CD8-positive, alpha-beta memory T cell (primary cell): ENCODE data around the gene CCDC102B. TPM values are rescaled to one million over a fixed set of nuclear protein-coding genes. Genes with fewer than 3 reads are reported as not detected.
"Not testable (repeated sequence)": the region's sequence is repeated elsewhere in the genome, so short reads cannot be mapped to it uniquely, and the experiment has no call there.

Experiments
- CTCF ChIA-PET: fragments of 350-600 bp; sonication (Branson Sonifier 250); formaldehyde crosslinking; loops from one replicate; lab custom pipeline; 2021; ENCODE audit warnings: antibody characterized with exemption; lab: Charles Lee
- POLR2A ChIA-PET: fragments of 350-600 bp; sonication (Branson Sonifier 250); formaldehyde crosslinking; loops from one replicate; lab custom pipeline; 2021; ENCODE audit warnings: antibody characterized with exemption; lab: Charles Lee
- DNase-seq, 5 donors: peaks; one replicate each; pipeline versions ENCODE4 v3.0.0 to v3.0.0-alpha.2; 2020 to 2022; ENCODE audit warnings: mixed read lengths in 1 of 5
- H3K27ac ChIP-seq: one replicate; pipeline ENCODE4 v1.7.0; 2013; ENCODE audit warnings: low read depth, mild to moderate bottlenecking, low read length, moderate library complexity
- H3K27me3 ChIP-seq: 2 replicates; pipeline ENCODE4 v1.7.0; 2013; ENCODE audit warnings: low read length, mild to moderate bottlenecking; ENCODE audit not compliant: insufficient read depth, poor library complexity, severe bottlenecking
- H3K36me3 ChIP-seq: 2 replicates; pipeline ENCODE4 v1.7.0; 2013; ENCODE audit warnings: mild to moderate bottlenecking, low read length, moderate library complexity; ENCODE audit not compliant: insufficient read depth
- H3K4me1 ChIP-seq: 2 replicates; pipeline ENCODE4 v1.7.0; 2013; ENCODE audit warnings: mild to moderate bottlenecking, low read length, moderate library complexity; ENCODE audit not compliant: insufficient read depth
- H3K4me3 ChIP-seq: 2 replicates; pipeline ENCODE4 v1.7.0; 2013; ENCODE audit warnings: mild to moderate bottlenecking, low read length
- H3K9me3 ChIP-seq: 2 replicates; pipeline ENCODE4 v1.7.0; 2013; ENCODE audit warnings: mild to moderate bottlenecking, low read length
- H3K27ac Mint-ChIP-seq, 8 donors: one replicate each; pipeline ENCODE4 v1.8.0; 2020 to 2021; ENCODE audit warnings: mixed read lengths in 8 of 8, mild to moderate bottlenecking in 6 of 8, inconsistent platforms in 3 of 8, moderate library complexity in 3 of 8
- H3K27me3 Mint-ChIP-seq, 2 donors: one replicate each; pipeline ENCODE4 v1.8.0; 2020 to 2021; ENCODE audit warnings: mixed read lengths in 2 of 2, mild to moderate bottlenecking in 1 of 2, moderate library complexity in 1 of 2
- H3K36me3 Mint-ChIP-seq, 3 donors: one replicate each; pipeline ENCODE4 v1.8.0; 2020 to 2021; ENCODE audit warnings: mixed read lengths in 3 of 3, inconsistent platforms in 1 of 3, mild to moderate bottlenecking in 1 of 3
- H3K4me1 Mint-ChIP-seq, 3 donors: one replicate each; pipeline ENCODE4 v1.8.0; 2020 to 2021; ENCODE audit warnings: mixed read lengths in 3 of 3, inconsistent platforms in 1 of 3, mild to moderate bottlenecking in 1 of 3
- H3K4me3 Mint-ChIP-seq, 7 donors: one replicate each; pipeline ENCODE4 v1.8.0; 2020 to 2021; ENCODE audit warnings: mixed read lengths in 7 of 7, mild to moderate bottlenecking in 6 of 7, moderate library complexity in 4 of 7, inconsistent platforms in 2 of 7
- H3K9me3 Mint-ChIP-seq, 5 donors: one replicate each; pipeline ENCODE4 v1.8.0; 2020 to 2022; ENCODE audit warnings: mixed read lengths in 5 of 5, mild to moderate bottlenecking in 3 of 5, moderate library complexity in 2 of 5, inconsistent platforms in 1 of 5
- polyA plus RNA-seq: library from polyadenylated mRNA; unstranded; fragments of 300-500 nt; fragmentation: Illumina TruSeq; gene quantifications from one replicate; pipeline ENCODE4 v1.2.3, GENCODE V29; 2021
- total RNA-seq, 2 experiments: library from RNA; stranded (reverse); gene quantifications; one replicate each; pipeline ENCODE4 v1.2.3, GENCODE V29; 2021

The CCDC102B gene
- total and polyA plus RNA-seq, 3 experiments from 2014 or later, result 0.75 to 4.7 (median 1.1) TPM

- Histone ChIP-seq H3K27me3 (no peaks in the 10 kb centered on the region), H3K4me1 (no peaks in the 10 kb centered on the region), H3K36me3 (no peaks in the 10 kb centered on the region), H3K27ac (no peak overlapping the region), H3K4me3 (no peak overlapping the region), H3K9me3 (no peaks in the 10 kb centered on the region)
- Mint-ChIP-seq H3K27me3 (no peaks in the 10 kb centered on the region), H3K27ac (no peak overlapping the region), H3K36me3 (no peaks in the 10 kb centered on the region), H3K4me3 (no peak overlapping the region), H3K9me3 (no peaks in the 10 kb centered on the region), H3K4me1 (no peaks in the 10 kb centered on the region)
- POLR2A ChIA-PET, result no interaction called here
- no peak for DNase-seq
- CTCF ChIA-PET, result no interaction called here
Observed at GRCh38 chr18:68778280-68778886, 19.5 kb upstream of the CCDC102B start.

DNA sequence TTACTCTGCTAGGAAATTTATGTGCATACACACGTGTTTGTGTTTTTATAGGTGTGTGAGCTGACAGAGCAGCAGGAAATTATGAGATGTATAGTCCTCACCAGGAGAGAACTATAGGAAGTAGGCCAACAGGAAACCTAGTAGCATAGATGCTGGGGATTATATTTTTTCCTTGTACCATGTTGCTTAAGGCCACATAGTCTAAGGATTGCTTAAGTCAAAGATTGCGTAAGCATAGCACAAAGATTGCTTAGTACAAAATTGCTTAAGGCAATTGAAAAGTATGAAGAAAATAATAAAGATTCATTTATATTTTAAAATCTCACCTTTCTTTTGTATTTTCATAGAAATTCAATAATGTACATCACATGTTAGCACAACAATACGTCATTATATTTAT, 18.7 kb upstream of the CCDC102B start:
- Histone ChIP-seq H3K36me3 (no peaks in the 10 kb centered on the region), H3K9me3 (no peaks in the 10 kb centered on the region), H3K4me3 (no peak overlapping the region), H3K27ac (no peak overlapping the region), H3K4me1 (no peaks in the 10 kb centered on the region), H3K27me3 (no peaks in the 10 kb centered on the region)
- POLR2A ChIA-PET, result no interaction called here
- CTCF ChIA-PET, result no interaction called here
- no peak overlapping the region for H3K4me3 Mint-ChIP-seq
- no peaks in the 10 kb centered on the region for H3K9me3 Mint-ChIP-seq
- no peak for DNase-seq
- H3K4me1 Mint-ChIP-seq, result no peaks in the 10 kb centered on the region
- no peak overlapping the region for H3K27ac Mint-ChIP-seq
- no peaks in the 10 kb centered on the region for H3K36me3 Mint-ChIP-seq
- no peaks in the 10 kb centered on the region for H3K27me3 Mint-ChIP-seq

- ChIA-PET CTCF (no interaction called here), POLR2A (no interaction called here)
- DNase-seq, result no peak
Observed at GRCh38 chr18:68780802-68781635, 16.9 kb upstream of the CCDC102B start.

DNA sequence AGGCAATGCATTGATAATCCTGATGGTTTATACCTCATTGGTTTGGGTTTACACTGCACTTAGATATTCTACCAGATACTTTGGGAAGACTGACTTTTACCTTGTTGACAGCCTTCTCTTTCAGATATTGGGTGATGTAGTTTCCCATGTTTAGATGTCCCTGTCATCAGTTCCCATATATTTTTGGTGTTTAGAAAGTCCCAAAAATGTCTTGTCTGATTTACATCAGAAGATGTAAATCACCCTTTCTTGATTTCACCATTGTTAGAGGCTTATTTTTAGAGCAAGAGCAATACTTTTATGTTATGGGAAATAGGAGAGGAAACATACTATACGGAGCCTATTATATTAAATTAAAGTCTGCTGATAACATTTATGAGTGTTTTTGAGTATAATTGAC, 14.4 kb upstream of the CCDC102B start:
- Histone ChIP-seq H3K36me3 (no peaks in the 10 kb centered on the region), H3K27me3 (no peaks in the 10 kb centered on the region), H3K27ac (no peak overlapping the region), H3K9me3 (no peaks in the 10 kb centered on the region), H3K4me1 (no peaks in the 10 kb centered on the region), H3K4me3 (no peak overlapping the region)
- no peaks in the 10 kb centered on the region for H3K4me1 Mint-ChIP-seq
- no peaks in the 10 kb centered on the region for H3K36me3 Mint-ChIP-seq
- peak overlapping the region in 1 of 8 donors; percentile 29 for H3K27ac Mint-ChIP-seq
- H3K4me3 Mint-ChIP-seq, result no peak overlapping the region
- no peaks in the 10 kb centered on the region for H3K27me3 Mint-ChIP-seq
- H3K9me3 Mint-ChIP-seq, result peaks cover 0 to 1% (median 0%) of the 10 kb centered on the region in 5 donors
- DNase-seq, result no peak
- POLR2A ChIA-PET, result no interaction called here
- CTCF ChIA-PET, result no interaction called here

More at GRCh38 chr18:68780802-68781635, 16.9 kb upstream of the CCDC102B start:
- Mint-ChIP-seq H3K4me3 (no peak overlapping the region), H3K27ac (no peak overlapping the region), H3K9me3 (peaks cover 0 to 1% (median 0%) of the 10 kb centered on the region in 5 donors), H3K4me1 (no peaks in the 10 kb centered on the region), H3K36me3 (no peaks in the 10 kb centered on the region), H3K27me3 (no peaks in the 10 kb centered on the region)
- H3K4me3 ChIP-seq, result no peak overlapping the region
- no peaks in the 10 kb centered on the region for H3K9me3 ChIP-seq
- H3K4me1 ChIP-seq, result no peaks in the 10 kb centered on the region
- no peaks in the 10 kb centered on the region for H3K36me3 ChIP-seq
- H3K27me3 ChIP-seq, result no peaks in the 10 kb centered on the region
- no peak overlapping the region for H3K27ac ChIP-seq

- ChIA-PET POLR2A (no interaction called here), CTCF (no interaction called here)
- Histone ChIP-seq H3K36me3 (no peaks in the 10 kb centered on the region), H3K9me3 (no peaks in the 10 kb centered on the region), H3K27ac (no peak overlapping the region), H3K27me3 (no peaks in the 10 kb centered on the region), H3K4me1 (no peaks in the 10 kb centered on the region), H3K4me3 (no peak overlapping the region)
- Mint-ChIP-seq H3K27ac (no peak overlapping the region), H3K4me1 (no peaks in the 10 kb centered on the region), H3K27me3 (no peaks in the 10 kb centered on the region), H3K4me3 (no peak overlapping the region), H3K9me3 (peaks cover 0 to 1% (median 0%) of the 10 kb centered on the region in 5 donors), H3K36me3 (no peaks in the 10 kb centered on the region)
- no peak for DNase-seq
Observed at GRCh38 chr18:68784071-68784470, 13.8 kb upstream of the CCDC102B start.

GRCh38 chr18:68790290-68790689, 7.6 kb upstream of the CCDC102B start:
- H3K27me3 Mint-ChIP-seq, H3K27me3 ChIP-seq, H3K36me3 ChIP-seq, DNase-seq, H3K9me3 ChIP-seq, H3K4me3 ChIP-seq, CTCF ChIA-PET, POLR2A ChIA-PET, H3K4me1 Mint-ChIP-seq, H3K27ac Mint-ChIP-seq, H3K9me3 Mint-ChIP-seq, H3K4me1 ChIP-seq, H3K4me3 Mint-ChIP-seq, H3K36me3 Mint-ChIP-seq, H3K27ac ChIP-seq: not testable (repeated sequence)

DNA sequence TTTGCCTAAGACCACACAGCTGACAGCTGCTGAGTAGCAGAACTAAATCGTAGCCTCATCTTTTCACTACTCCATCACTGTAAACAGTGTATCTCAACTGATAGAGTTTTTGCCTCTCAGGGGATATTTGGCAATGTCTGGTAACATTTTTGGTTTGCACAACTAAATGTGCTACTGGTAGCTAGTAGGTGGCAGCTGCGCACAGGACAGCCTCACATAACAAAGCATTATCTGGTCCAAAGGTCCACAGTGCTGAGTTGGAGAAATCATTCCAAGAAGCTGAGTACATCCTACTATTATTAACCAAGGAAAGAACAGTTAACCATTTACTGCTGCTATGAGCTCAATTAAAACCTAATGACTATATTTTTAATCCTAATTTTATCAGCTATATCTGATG, 6.1 kb upstream of the CCDC102B start:
- CTCF ChIA-PET, result no interaction called here
- no peaks in the 10 kb centered on the region for H3K9me3 ChIP-seq
- Mint-ChIP-seq H3K27me3 (no peaks in the 10 kb centered on the region), H3K4me3 (no peak overlapping the region), H3K36me3 (no peaks in the 10 kb centered on the region), H3K27ac (no peak overlapping the region), H3K4me1 (no peaks in the 10 kb centered on the region), H3K9me3 (peaks cover 0 to 2% (median 0%) of the 10 kb centered on the region in 5 donors)
- POLR2A ChIA-PET, result no interaction called here
- no peaks in the 10 kb centered on the region for H3K27me3 ChIP-seq
- no peak overlapping the region for H3K4me3 ChIP-seq
- DNase-seq, result no peak
- no peaks in the 10 kb centered on the region for H3K4me1 ChIP-seq
- no peak overlapping the region for H3K27ac ChIP-seq
- H3K36me3 ChIP-seq, result no peaks in the 10 kb centered on the region

DNA sequence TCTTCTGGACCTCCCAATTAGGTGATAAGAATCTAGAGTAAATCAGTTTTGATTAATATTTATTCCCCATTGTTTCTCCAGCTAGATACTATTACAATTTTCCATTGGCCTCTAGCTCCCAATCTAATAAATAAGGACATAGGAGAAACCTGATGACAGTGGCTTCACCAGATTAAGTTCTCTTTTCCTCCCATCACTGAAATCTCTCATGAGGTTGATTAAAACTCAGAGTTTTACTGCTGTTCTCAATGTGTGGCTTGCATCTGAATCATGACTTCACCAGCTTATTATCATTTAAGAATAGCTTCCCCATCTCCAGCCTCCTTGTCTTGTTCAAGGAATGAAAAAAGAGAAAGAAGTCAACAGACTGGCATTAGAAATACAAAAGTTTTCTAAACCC, 3.9 kb upstream of the CCDC102B start:
- no peaks in the 10 kb centered on the region for H3K4me1 Mint-ChIP-seq
- POLR2A ChIA-PET, result no interaction called here
- peaks cover 0 to 2% (median 0%) of the 10 kb centered on the region in 5 donors for H3K9me3 Mint-ChIP-seq

More for the DNA sequence above, 3.9 kb upstream of the CCDC102B start:
- no peaks in the 10 kb centered on the region for H3K27me3 Mint-ChIP-seq
- DNase-seq, result no peak
- Histone ChIP-seq H3K9me3 (no peaks in the 10 kb centered on the region), H3K27ac (no peak overlapping the region), H3K36me3 (no peaks in the 10 kb centered on the region), H3K27me3 (no peaks in the 10 kb centered on the region), H3K4me1 (no peaks in the 10 kb centered on the region), H3K4me3 (no peak overlapping the region)
- H3K36me3 Mint-ChIP-seq, result no peaks in the 10 kb centered on the region
- H3K27ac Mint-ChIP-seq, result no peak overlapping the region
- CTCF ChIA-PET, result no interaction called here
- no peak overlapping the region for H3K4me3 Mint-ChIP-seq
